ENCODE results near the gene DPAGT1. TPM values are rescaled to one million over a fixed set of nuclear protein-coding genes. Genes with fewer than 3 reads are reported as not detected.

The DPAGT1 gene
- total and polyA plus RNA-seq, 2 donors (not counting 3 experiments of a cell fraction or from before 2014, with no cell fraction given), result 62.0 to 203 TPM

DNA sequence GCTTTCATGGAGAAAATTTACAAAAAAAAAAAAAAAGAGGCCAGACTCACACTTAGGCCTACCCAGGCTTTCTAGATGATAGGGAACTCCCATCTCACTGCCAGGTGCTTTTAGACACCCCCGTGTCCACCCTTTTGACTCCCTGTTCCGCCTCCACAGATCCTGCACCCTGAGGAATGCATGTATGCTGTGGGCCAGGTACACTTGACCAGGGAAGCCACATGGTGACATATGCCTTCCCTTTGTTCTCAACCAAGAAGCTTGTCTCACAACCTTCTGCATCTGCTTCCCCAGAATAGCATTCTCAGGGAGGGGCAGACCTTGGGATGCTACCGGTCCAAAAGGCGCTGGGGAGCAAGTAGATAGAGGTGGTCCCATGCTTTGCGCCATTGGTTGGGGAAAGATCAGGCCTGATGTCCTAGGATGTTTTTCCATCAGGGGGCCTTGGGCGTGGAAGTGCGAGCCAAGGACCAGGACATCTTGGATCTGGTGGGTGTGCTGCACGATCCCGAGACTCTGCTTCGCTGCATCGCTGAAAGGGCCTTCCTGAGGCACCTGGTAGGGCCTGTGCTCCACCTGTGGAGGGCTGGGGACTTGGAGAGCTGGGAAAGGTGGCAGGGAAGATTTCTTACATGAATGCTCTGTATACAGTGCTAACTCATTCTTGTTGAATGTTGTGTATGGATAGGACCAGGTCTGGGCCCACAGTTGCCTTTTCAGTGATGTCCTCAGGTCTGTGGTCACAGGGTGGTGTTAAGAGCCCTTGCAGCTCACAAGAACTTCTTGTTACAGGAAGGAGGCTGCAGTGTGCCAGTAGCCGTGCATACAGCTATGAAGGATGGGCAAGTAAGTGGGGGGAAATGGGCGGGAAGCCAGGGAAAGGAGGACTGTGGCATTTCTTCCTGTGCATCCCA lies 9.4 kb downstream of the DPAGT1 start:
- H3K27ac ChIP-seq (ENCODE audit: insufficient read depth, low read depth, low read length), result no peak overlapping the region

More for the DNA sequence above, 9.4 kb downstream of the DPAGT1 start:
- Histone ChIP-seq H2AFZ (ENCODE audit: low read depth, low read length) (no peak overlapping the region), H3K9me1 (replicated peaks; ENCODE audit: control insufficient read depth, extremely low read depth, insufficient read depth, low read length) (no peaks in the 10 kb centered on the region), H3K4me1 (ENCODE audit: control insufficient read depth, extremely low read depth, insufficient read depth, low read length) (peaks cover 22% of the 10 kb centered on the region), H3K9ac (replicated peaks; ENCODE audit: extremely low read depth, insufficient read depth, low read length) (no peak overlapping the region), H3K36me3 (ENCODE audit: control insufficient read depth in 2 of 2, extremely low read depth in 1 of 2, insufficient read depth in 2 of 2, low read length in 2 of 2) (peaks cover 5 to 11% of the 10 kb centered on the region in 2 experiments), H3K9me3 (replicated peaks; ENCODE audit: control insufficient read depth, insufficient read depth, low read length) (no peaks in the 10 kb centered on the region), H3K27me3 (ENCODE audit: control insufficient read depth in 2 of 2, insufficient read depth in 2 of 2, low read length in 2 of 2) (no peaks in the 10 kb centered on the region), H4K20me1 (replicated peaks; ENCODE audit: control insufficient read depth, extremely low read depth, insufficient read depth, low read length) (peaks cover 2% of the 10 kb centered on the region), H3K4me2 (ENCODE audit: insufficient read depth, low read length) (peak overlapping the region; percentile 95), H3K79me2 (ENCODE audit: control insufficient read depth, insufficient read depth, low read length) (peaks cover 33% of the 10 kb centered on the region), H3K4me3 (replicated peaks in 1 of 3; ENCODE audit: insufficient read depth in 1 of 3, low read depth in 1 of 3, low read length in 3 of 3) (peak overlapping the region in 1 of 3 experiments; percentile 90)
- dilution Hi-C loops (cut with MboI; ENCODE audit: extremely low pct_ligation_motif_present, low sequenced_read_pairs), result no loop called here
- CTCF ChIA-PET, result interaction anchor here (1.0 to 1.8 kb wide), 3 partner anchors 24 to 232 kb away, joined by 3 to 7 read pairs (median 3); partner anchors contain the start of gene VPS11
- no TSS peak for BruUV-seq (replicated peaks)
- no peak for FAIRE-seq
- TF ChIP-seq MYC (IDR thresholded peaks at IDR 0.05; ENCODE audit: low read depth, low read length) (no peak), POLR2A (IDR thresholded peaks at IDR 0.05; ENCODE audit: low read depth, low read length) (no peak), FOS (IDR thresholded peaks at IDR 0.05; ENCODE audit: borderline replicate concordance, insufficient read depth, low read length) (no peak), JUN (IDR thresholded peaks at IDR 0.05; ENCODE audit: borderline replicate concordance, insufficient read depth, insufficient read length, low read depth) (no peak), EZH2 (IDR thresholded peaks at IDR 0.05; ENCODE audit: borderline replicate concordance, low read depth, low read length, severe bottlenecking) (no peak), POLR2AphosphoS5 (IDR thresholded peaks at IDR 0.05; ENCODE audit: insufficient read depth, low read depth, low read length) (no peak), GATA2 (IDR thresholded peaks at IDR 0.05; ENCODE audit: insufficient read depth, insufficient read length, low read depth, low read length) (no peak)
- TF ChIP-seq, protein P1, sequence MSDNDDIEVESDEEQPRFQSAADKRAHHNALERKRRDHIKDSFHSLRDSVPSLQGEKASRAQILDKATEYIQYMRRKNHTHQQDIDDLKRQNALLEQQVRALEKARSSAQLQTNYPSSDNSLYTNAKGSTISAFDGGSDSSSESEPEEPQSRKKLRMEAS (IDR thresholded peaks at IDR 0.05; ENCODE audit: insufficient read depth, insufficient read length), result no peak
- TF ChIP-seq, protein P2, sequence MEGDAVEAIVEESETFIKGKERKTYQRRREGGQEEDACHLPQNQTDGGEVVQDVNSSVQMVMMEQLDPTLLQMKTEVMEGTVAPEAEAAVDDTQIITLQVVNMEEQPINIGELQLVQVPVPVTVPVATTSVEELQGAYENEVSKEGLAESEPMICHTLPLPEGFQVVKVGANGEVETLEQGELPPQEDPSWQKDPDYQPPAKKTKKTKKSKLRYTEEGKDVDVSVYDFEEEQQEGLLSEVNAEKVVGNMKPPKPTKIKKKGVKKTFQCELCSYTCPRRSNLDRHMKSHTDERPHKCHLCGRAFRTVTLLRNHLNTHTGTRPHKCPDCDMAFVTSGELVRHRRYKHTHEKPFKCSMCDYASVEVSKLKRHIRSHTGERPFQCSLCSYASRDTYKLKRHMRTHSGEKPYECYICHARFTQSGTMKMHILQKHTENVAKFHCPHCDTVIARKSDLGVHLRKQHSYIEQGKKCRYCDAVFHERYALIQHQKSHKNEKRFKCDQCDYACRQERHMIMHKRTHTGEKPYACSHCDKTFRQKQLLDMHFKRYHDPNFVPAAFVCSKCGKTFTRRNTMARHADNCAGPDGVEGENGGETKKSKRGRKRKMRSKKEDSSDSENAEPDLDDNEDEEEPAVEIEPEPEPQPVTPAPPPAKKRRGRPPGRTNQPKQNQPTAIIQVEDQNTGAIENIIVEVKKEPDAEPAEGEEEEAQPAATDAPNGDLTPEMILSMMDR (IDR thresholded peaks at IDR 0.05; ENCODE audit: extremely low read depth in 1 of 2, insufficient read depth in 1 of 2, low read depth in 1 of 2, low read length in 2 of 2), result no peak
- intact Hi-C loops (cut with micrococcal nuclease), result no loop called here
- no peak for DNase-seq (ENCODE audit: low read depth, low spot score)
- POLR2A ChIA-PET, result interaction anchor here (1.0 kb wide), 1 partner anchor 29 kb away, joined by 3 read pairs; the partner anchor contains the start of gene HINFP
